Measurements from ENCODE around the gene RBM24. TPM values are rescaled to one million over a fixed set of nuclear protein-coding genes. Genes with fewer than 3 reads are reported as not detected.

The RBM24 gene
- total RNA-seq, 5 donors from 2014 or later (not counting 1 experiment from before 2014, with no cell fraction given), result 0.19 TPM; not detected in 4

- H3K36me3 ChIP-seq (ENCODE audit: control insufficient read depth in 2 of 2, extremely low read depth in 1 of 2, insufficient read depth in 1 of 2, low read length in 1 of 2), result no peaks in the 10 kb centered on the region
- WGBS (ENCODE audit: insufficient coverage), result no CpG with 5 or more reads among the region's 3 CpGs
- Mint-ChIP-seq H3K4me3 (no peak overlapping the region), H3K36me3 (no peaks in the 10 kb centered on the region), H3K27ac (no peak overlapping the region), H3K9me3 (no peaks in the 10 kb centered on the region), H3K27me3 (peaks cover 8 to 18% of the 10 kb centered on the region in 2 donors), H3K4me1 (no peaks in the 10 kb centered on the region)
- H3K9me3 ChIP-seq, result no peaks in the 10 kb centered on the region
- no peak for ATAC-seq (replicated peaks in 1 of 4)
- ChIA-PET CTCF (no interaction called here), POLR2A (interaction anchor here in 1 of 2 donors (0.6 kb wide), 1 partner anchor 40 kb away, joined by 3 read pairs; no protein-coding TSS in a partner anchor)
- no peak for DNase-seq
- peaks cover 0 to 4% of the 10 kb centered on the region in 2 experiments for H3K27me3 ChIP-seq (replicated peaks in 1 of 2; ENCODE audit: control insufficient read depth in 2 of 2, extremely low read depth in 1 of 2, insufficient read depth in 2 of 2, low read length in 1 of 2)
- H3K4me3 ChIP-seq (ENCODE audit: control insufficient read depth in 1 of 2, extremely low read depth in 1 of 2, low read length in 1 of 2), result no peak overlapping the region
- H3K27ac ChIP-seq (ENCODE audit: low read length), result no peak overlapping the region
- no peaks in the 10 kb centered on the region for H3K4me1 ChIP-seq (ENCODE audit: control insufficient read depth in 1 of 2, extremely low read depth in 1 of 2, insufficient read depth in 2 of 2, low read length in 2 of 2)
These were observed 16.3 kb downstream of the RBM24 start for GRCh38 chr6:17297271-17298080.

- ChIA-PET CTCF (no interaction called here), POLR2A (no interaction called here)
- H3K4me1 Mint-ChIP-seq, result no peaks in the 10 kb centered on the region
- no peaks in the 10 kb centered on the region for H3K9me3 ChIP-seq
- H3K4me3 Mint-ChIP-seq, result no peak overlapping the region
- H3K27me3 ChIP-seq (replicated peaks in 1 of 2; ENCODE audit: control insufficient read depth in 2 of 2, extremely low read depth in 1 of 2, insufficient read depth in 2 of 2, low read length in 1 of 2), result peaks cover 0 to 8% of the 10 kb centered on the region in 2 experiments
- no peaks in the 10 kb centered on the region for H3K36me3 ChIP-seq (ENCODE audit: control insufficient read depth in 2 of 2, extremely low read depth in 1 of 2, insufficient read depth in 1 of 2, low read length in 1 of 2)
- H3K27me3 Mint-ChIP-seq, result peaks cover 8 to 18% of the 10 kb centered on the region in 2 donors
- no peaks in the 10 kb centered on the region for H3K36me3 Mint-ChIP-seq
- no peak for ATAC-seq (replicated peaks in 1 of 4)
- no peaks in the 10 kb centered on the region for H3K9me3 Mint-ChIP-seq
- 67% methylated on average over 1 of the region's 1 CpG for WGBS (ENCODE audit: insufficient coverage)
- no peak overlapping the region for H3K4me3 ChIP-seq (ENCODE audit: control insufficient read depth in 1 of 2, extremely low read depth in 1 of 2, low read length in 1 of 2)
- no peak overlapping the region for H3K27ac ChIP-seq (ENCODE audit: low read length)
- no peak for DNase-seq
- H3K27ac Mint-ChIP-seq, result no peak overlapping the region
- H3K4me1 ChIP-seq (ENCODE audit: control insufficient read depth in 1 of 2, extremely low read depth in 1 of 2, insufficient read depth in 2 of 2, low read length in 2 of 2), result no peaks in the 10 kb centered on the region
These were observed 17.1 kb downstream of the RBM24 start for GRCh38 chr6:17298257-17298656.

GRCh38 chr6:17299222-17299621, 18.1 kb downstream of the RBM24 start:
- DNase-seq (no peak), ATAC-seq (replicated peaks in 1 of 4) (no peak)
- peaks cover 0 to 8% of the 10 kb centered on the region in 2 experiments for H3K27me3 ChIP-seq (replicated peaks in 1 of 2; ENCODE audit: control insufficient read depth in 2 of 2, extremely low read depth in 1 of 2, insufficient read depth in 2 of 2, low read length in 1 of 2)
- no peak overlapping the region for H3K4me3 ChIP-seq (ENCODE audit: control insufficient read depth in 1 of 2, extremely low read depth in 1 of 2, low read length in 1 of 2)
- H3K27ac Mint-ChIP-seq, result no peak overlapping the region
- peaks cover 6 to 18% of the 10 kb centered on the region in 2 donors for H3K27me3 Mint-ChIP-seq
- H3K9me3 Mint-ChIP-seq, result no peaks in the 10 kb centered on the region
- no peak overlapping the region for H3K27ac ChIP-seq (ENCODE audit: low read length)
- H3K4me1 ChIP-seq (ENCODE audit: control insufficient read depth in 1 of 2, extremely low read depth in 1 of 2, insufficient read depth in 2 of 2, low read length in 2 of 2), result no peaks in the 10 kb centered on the region
- ChIA-PET CTCF (interaction anchor here in 1 of 2 donors (0.6 kb wide), 1 partner anchor 22 kb away, joined by 3 read pairs; no protein-coding TSS in a partner anchor), POLR2A (no interaction called here)
- no peak overlapping the region for H3K4me3 Mint-ChIP-seq
- WGBS (ENCODE audit: insufficient coverage), result no CpG with 5 or more reads among the region's 2 CpGs
- no peaks in the 10 kb centered on the region for H3K36me3 Mint-ChIP-seq
- no peaks in the 10 kb centered on the region for H3K4me1 Mint-ChIP-seq
- no peaks in the 10 kb centered on the region for H3K9me3 ChIP-seq
- H3K36me3 ChIP-seq (ENCODE audit: control insufficient read depth in 2 of 2, extremely low read depth in 1 of 2, insufficient read depth in 1 of 2, low read length in 1 of 2), result no peaks in the 10 kb centered on the region

DNA sequence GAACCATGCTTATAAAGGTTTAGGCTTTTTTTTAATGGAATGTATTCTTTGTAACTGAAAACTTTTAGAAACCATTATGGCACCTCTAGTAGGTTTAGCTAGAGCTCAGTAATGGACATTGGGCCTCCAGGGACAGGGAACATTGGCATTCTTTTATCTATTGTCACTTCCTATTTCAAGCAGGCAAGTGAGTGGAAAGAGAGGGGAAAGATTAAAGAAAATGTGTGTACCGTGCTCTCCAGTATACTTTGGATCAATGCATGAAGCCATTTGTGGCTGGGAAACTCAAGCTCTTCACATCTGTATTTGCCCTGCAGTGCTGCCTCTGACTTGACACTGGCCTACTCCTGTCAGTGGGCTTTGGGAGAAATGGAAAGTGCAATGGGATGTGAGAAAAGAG, 18.6 kb downstream of the RBM24 start:
- no peak overlapping the region for H3K27ac Mint-ChIP-seq
- H3K9me3 Mint-ChIP-seq, result no peaks in the 10 kb centered on the region
- H3K4me3 Mint-ChIP-seq, result no peak overlapping the region
- H3K27ac ChIP-seq (ENCODE audit: low read length), result no peak overlapping the region
- POLR2A ChIA-PET, result no interaction called here
- WGBS (ENCODE audit: insufficient coverage), result no CpG with 5 or more reads among the region's 1 CpG
- H3K27me3 ChIP-seq (replicated peaks in 1 of 2; ENCODE audit: control insufficient read depth in 2 of 2, extremely low read depth in 1 of 2, insufficient read depth in 2 of 2, low read length in 1 of 2), result peaks cover 0 to 8% of the 10 kb centered on the region in 2 experiments
- H3K36me3 ChIP-seq (ENCODE audit: control insufficient read depth in 2 of 2, extremely low read depth in 1 of 2, insufficient read depth in 1 of 2, low read length in 1 of 2), result no peaks in the 10 kb centered on the region
- ATAC-seq (replicated peaks in 1 of 4) (no peak), DNase-seq (no peak)
- no peaks in the 10 kb centered on the region for H3K36me3 Mint-ChIP-seq
- no peak overlapping the region for H3K4me3 ChIP-seq (ENCODE audit: control insufficient read depth in 1 of 2, extremely low read depth in 1 of 2, low read length in 1 of 2)
- no peaks in the 10 kb centered on the region for H3K9me3 ChIP-seq
- H3K4me1 Mint-ChIP-seq, result no peaks in the 10 kb centered on the region
- CTCF ChIA-PET, result interaction anchor here in 1 of 2 donors (0.6 kb wide), 1 partner anchor 21 kb away, joined by 3 read pairs; no protein-coding TSS in a partner anchor
- H3K4me1 ChIP-seq (ENCODE audit: control insufficient read depth in 1 of 2, extremely low read depth in 1 of 2, insufficient read depth in 2 of 2, low read length in 2 of 2), result no peaks in the 10 kb centered on the region
- peaks cover 6 to 18% of the 10 kb centered on the region in 2 donors for H3K27me3 Mint-ChIP-seq

DNA sequence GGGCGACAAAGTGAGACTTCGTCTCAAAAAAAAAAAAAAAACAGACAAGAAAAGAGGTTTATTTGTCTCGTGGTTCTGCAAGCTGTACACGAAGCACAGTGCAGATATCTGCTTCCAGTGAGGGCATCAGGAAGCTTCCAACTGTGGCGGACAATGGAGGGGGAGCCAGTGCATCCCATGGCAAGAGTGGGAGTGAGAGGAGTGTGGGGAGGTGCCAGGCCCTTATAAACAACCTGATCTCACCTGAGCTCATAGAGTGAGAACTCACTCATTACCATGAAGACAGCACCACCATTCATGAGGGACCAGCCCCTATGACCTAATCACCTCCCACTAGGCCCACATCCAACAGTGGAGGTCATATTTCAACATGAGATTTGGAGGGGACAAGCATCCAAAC, 19.5 kb downstream of the RBM24 start:
- Mint-ChIP-seq H3K4me1 (no peaks in the 10 kb centered on the region), H3K4me3 (no peak overlapping the region), H3K9me3 (no peaks in the 10 kb centered on the region), H3K27me3 (peaks cover 5 to 18% of the 10 kb centered on the region in 2 donors), H3K36me3 (no peaks in the 10 kb centered on the region), H3K27ac (no peak overlapping the region)
- ATAC-seq (replicated peaks in 1 of 4) (no peak), DNase-seq (no peak)
- Histone ChIP-seq H3K4me1 (ENCODE audit: control insufficient read depth in 1 of 2, extremely low read depth in 1 of 2, insufficient read depth in 2 of 2, low read length in 2 of 2) (no peaks in the 10 kb centered on the region), H3K27ac (ENCODE audit: low read length) (no peak overlapping the region), H3K36me3 (ENCODE audit: control insufficient read depth in 2 of 2, extremely low read depth in 1 of 2, insufficient read depth in 1 of 2, low read length in 1 of 2) (no peaks in the 10 kb centered on the region), H3K9me3 (no peaks in the 10 kb centered on the region), H3K4me3 (ENCODE audit: control insufficient read depth in 1 of 2, extremely low read depth in 1 of 2, low read length in 1 of 2) (no peak overlapping the region), H3K27me3 (replicated peaks in 1 of 2; ENCODE audit: control insufficient read depth in 2 of 2, extremely low read depth in 1 of 2, insufficient read depth in 2 of 2, low read length in 1 of 2) (peaks cover 0 to 8% of the 10 kb centered on the region in 2 experiments)
- CTCF ChIA-PET, result no interaction called here
- no CpG with 5 or more reads among the region's 5 CpGs for WGBS (ENCODE audit: insufficient coverage)
- POLR2A ChIA-PET, result no interaction called here

GRCh38 chr6:17303444-17303843, 22.3 kb downstream of the RBM24 start:
- Histone ChIP-seq H3K27me3 (replicated peaks in 1 of 2; ENCODE audit: control insufficient read depth in 2 of 2, extremely low read depth in 1 of 2, insufficient read depth in 2 of 2, low read length in 1 of 2) (peaks cover 0 to 4% of the 10 kb centered on the region in 2 experiments), H3K27ac (ENCODE audit: low read length) (no peak overlapping the region), H3K9me3 (no peaks in the 10 kb centered on the region), H3K4me3 (ENCODE audit: control insufficient read depth in 1 of 2, extremely low read depth in 1 of 2, low read length in 1 of 2) (no peak overlapping the region), H3K36me3 (ENCODE audit: control insufficient read depth in 2 of 2, extremely low read depth in 1 of 2, insufficient read depth in 1 of 2, low read length in 1 of 2) (no peaks in the 10 kb centered on the region), H3K4me1 (ENCODE audit: control insufficient read depth in 1 of 2, extremely low read depth in 1 of 2, insufficient read depth in 2 of 2, low read length in 2 of 2) (no peaks in the 10 kb centered on the region)
- ChIA-PET POLR2A (no interaction called here), CTCF (no interaction called here)
- H3K27me3 Mint-ChIP-seq, result peaks cover 0 to 10% of the 10 kb centered on the region in 2 donors
- WGBS (ENCODE audit: insufficient coverage), result 100% methylated on average over 2 of the region's 2 CpGs
- ATAC-seq (replicated peaks in 1 of 4) (no peak), DNase-seq (no peak)
- H3K27ac Mint-ChIP-seq, result no peak overlapping the region
- no peaks in the 10 kb centered on the region for H3K36me3 Mint-ChIP-seq
- H3K4me1 Mint-ChIP-seq, result no peaks in the 10 kb centered on the region
- no peaks in the 10 kb centered on the region for H3K9me3 Mint-ChIP-seq
- no peak overlapping the region for H3K4me3 Mint-ChIP-seq

All from T-cell (primary cell).